Measurements from ENCODE around the gene IQCE.

The IQCE gene

DNA sequence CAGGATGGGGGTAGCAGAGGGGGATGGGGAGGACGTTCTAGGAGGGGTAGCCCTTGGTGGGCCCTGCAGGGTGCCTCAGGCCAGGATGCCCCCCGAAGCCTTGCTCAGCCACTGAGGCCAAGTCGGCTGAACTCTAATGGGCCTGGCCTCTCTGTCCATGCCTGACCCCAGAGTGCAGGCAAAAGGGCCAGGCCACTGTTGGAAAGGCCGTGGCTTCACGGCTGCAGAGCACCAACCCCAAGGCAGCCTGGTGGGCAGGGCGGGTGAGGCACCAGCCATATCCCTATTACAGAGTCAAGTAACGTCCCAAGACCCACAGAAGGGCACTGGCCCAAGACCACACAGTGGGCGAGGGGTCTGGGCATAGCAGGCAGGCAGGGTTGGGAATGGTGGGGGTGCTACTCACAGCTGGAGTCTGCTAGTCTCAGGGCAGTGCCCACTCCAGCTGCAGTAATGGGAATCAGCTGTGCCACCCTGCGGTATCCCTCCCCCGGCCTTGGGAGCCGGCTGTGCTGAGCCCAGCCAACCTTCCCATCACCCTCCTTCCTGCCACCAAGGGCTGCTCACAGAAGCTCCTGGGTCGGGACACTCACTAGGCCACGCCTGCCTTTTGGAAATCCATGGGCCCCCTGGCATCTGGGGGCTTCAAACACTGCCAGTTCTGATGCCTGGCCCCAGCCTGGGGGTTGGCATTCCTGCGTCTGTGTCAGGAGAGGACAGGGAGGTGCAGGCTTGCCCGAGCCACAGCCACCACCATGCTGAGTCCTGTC, 43.2 kb upstream of the IQCE start:
- no peak overlapping the region for H3K4me3 ChIP-seq (ENCODE audit: low read length)
- TF ChIP-seq, protein P1, sequence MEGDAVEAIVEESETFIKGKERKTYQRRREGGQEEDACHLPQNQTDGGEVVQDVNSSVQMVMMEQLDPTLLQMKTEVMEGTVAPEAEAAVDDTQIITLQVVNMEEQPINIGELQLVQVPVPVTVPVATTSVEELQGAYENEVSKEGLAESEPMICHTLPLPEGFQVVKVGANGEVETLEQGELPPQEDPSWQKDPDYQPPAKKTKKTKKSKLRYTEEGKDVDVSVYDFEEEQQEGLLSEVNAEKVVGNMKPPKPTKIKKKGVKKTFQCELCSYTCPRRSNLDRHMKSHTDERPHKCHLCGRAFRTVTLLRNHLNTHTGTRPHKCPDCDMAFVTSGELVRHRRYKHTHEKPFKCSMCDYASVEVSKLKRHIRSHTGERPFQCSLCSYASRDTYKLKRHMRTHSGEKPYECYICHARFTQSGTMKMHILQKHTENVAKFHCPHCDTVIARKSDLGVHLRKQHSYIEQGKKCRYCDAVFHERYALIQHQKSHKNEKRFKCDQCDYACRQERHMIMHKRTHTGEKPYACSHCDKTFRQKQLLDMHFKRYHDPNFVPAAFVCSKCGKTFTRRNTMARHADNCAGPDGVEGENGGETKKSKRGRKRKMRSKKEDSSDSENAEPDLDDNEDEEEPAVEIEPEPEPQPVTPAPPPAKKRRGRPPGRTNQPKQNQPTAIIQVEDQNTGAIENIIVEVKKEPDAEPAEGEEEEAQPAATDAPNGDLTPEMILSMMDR (IDR thresholded peaks at IDR 0.05; ENCODE audit: low read length) = no peak
- TF ChIP-seq EZH2 (optimal IDR thresholded peaks at IDR 0.05; ENCODE audit: low read depth, low read length) = no peak
- TF ChIP-seq EZH2phosphoT487 (IDR thresholded peaks at IDR 0.05; ENCODE audit: low read length) = no peak
- no peaks in the 10 kb centered on the region for H3K9me3 ChIP-seq (replicated peaks; ENCODE audit: insufficient read depth, low read length)
- H3K27me3 ChIP-seq (replicated peaks; ENCODE audit: insufficient read depth, low read length) = peaks cover 44% of the 10 kb centered on the region
- no peaks in the 10 kb centered on the region for H3F3A ChIP-seq (ENCODE audit: insufficient read depth, low read length)
- no peaks in the 10 kb centered on the region for H4K20me1 ChIP-seq (ENCODE audit: insufficient read depth, low read length)
- no peak overlapping the region for H3K4me2 ChIP-seq (ENCODE audit: low read depth, low read length)
- H3K79me2 ChIP-seq (ENCODE audit: low read length) = no peaks in the 10 kb centered on the region
- no peak overlapping the region for H3K9ac ChIP-seq (ENCODE audit: low read length)
- no peak overlapping the region for H3K27ac ChIP-seq (ENCODE audit: low read length)
- no peak for DNase-seq
- peaks cover 12% of the 10 kb centered on the region for H3K4me1 ChIP-seq (ENCODE audit: low read length)
- no peaks in the 10 kb centered on the region for H3K36me3 ChIP-seq (replicated peaks; ENCODE audit: insufficient read depth, low read length)
- no peaks in the 10 kb centered on the region for H3K9me2 ChIP-seq (replicated peaks; ENCODE audit: insufficient read depth, low read length)
- H2AFZ ChIP-seq (ENCODE audit: low read length) = no peak overlapping the region

DNA sequence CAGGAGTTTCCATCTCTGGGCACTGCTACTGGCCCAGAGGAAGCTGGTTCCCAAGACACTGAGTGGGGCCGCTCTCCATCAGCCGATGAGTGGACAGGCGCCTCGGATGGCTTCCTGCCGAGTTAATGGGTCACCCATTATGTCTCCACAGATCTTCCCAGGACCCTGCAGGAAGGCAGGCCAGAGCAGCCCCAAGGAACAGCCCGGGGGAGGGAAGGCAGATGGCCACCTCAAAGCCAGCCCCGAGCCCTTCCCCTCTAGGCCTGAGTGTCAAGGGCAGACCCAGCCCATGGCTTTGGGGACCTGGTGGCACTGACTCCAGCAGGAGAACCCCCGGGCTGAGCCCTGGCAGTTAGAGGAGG, 42.6 kb upstream of the IQCE start:
- Histone ChIP-seq H3K27me3 (replicated peaks; ENCODE audit: insufficient read depth, low read length) (peaks cover 48% of the 10 kb centered on the region), H3K79me2 (ENCODE audit: low read length) (no peaks in the 10 kb centered on the region), H3K9me3 (replicated peaks; ENCODE audit: insufficient read depth, low read length) (no peaks in the 10 kb centered on the region), H3K4me1 (ENCODE audit: low read length) (peaks cover 10% of the 10 kb centered on the region), H3K27ac (ENCODE audit: low read length) (no peak overlapping the region), H3K9ac (ENCODE audit: low read length) (no peak overlapping the region), H3K4me3 (ENCODE audit: low read length) (no peak overlapping the region), H3K36me3 (replicated peaks; ENCODE audit: insufficient read depth, low read length) (no peaks in the 10 kb centered on the region), H2AFZ (ENCODE audit: low read length) (no peak overlapping the region), H4K20me1 (ENCODE audit: insufficient read depth, low read length) (no peaks in the 10 kb centered on the region), H3K4me2 (ENCODE audit: low read depth, low read length) (no peak overlapping the region), H3F3A (ENCODE audit: insufficient read depth, low read length) (no peaks in the 10 kb centered on the region), H3K9me2 (replicated peaks; ENCODE audit: insufficient read depth, low read length) (no peaks in the 10 kb centered on the region)
- TF ChIP-seq, protein P1 (IDR thresholded peaks at IDR 0.05; ENCODE audit: low read length) = no peak
- TF ChIP-seq EZH2phosphoT487 (IDR thresholded peaks at IDR 0.05; ENCODE audit: low read length) (no peak), EZH2 (optimal IDR thresholded peaks at IDR 0.05; ENCODE audit: low read depth, low read length) (no peak)
- no peak for DNase-seq

DNA sequence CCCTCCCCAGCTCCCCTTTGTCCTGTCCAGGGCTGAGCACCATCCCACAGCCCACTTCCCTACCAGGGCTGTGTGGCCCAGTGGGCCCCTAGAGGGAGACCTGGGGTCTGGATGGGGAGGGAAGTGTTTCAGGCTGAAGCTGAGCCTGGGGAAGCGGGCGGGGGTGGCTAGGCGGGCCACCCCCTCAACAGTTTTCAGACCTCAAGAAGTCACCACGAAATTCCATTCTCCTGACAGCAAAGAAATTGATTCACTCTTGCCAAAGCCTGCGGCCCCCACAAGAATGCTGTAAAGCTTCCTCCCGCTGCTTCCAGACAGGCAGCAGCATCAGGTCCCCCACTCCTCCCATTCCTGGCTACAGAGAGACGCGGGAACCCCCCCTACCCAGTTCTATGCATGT, 41.8 kb upstream of the IQCE start:
- Histone ChIP-seq H3K9me2 (replicated peaks; ENCODE audit: insufficient read depth, low read length) (no peaks in the 10 kb centered on the region), H3K79me2 (ENCODE audit: low read length) (no peaks in the 10 kb centered on the region), H3K4me1 (ENCODE audit: low read length) (peaks cover 1% of the 10 kb centered on the region; the same call in 1 of the 2 replicates), H3K4me3 (ENCODE audit: low read length) (no peak overlapping the region), H3K4me2 (ENCODE audit: low read depth, low read length) (no peak overlapping the region), H3K27me3 (replicated peaks; ENCODE audit: insufficient read depth, low read length) (peaks cover 57% of the 10 kb centered on the region), H3F3A (ENCODE audit: insufficient read depth, low read length) (no peaks in the 10 kb centered on the region), H3K9ac (ENCODE audit: low read length) (no peak overlapping the region), H3K36me3 (replicated peaks; ENCODE audit: insufficient read depth, low read length) (no peaks in the 10 kb centered on the region), H3K27ac (ENCODE audit: low read length) (no peak overlapping the region), H3K9me3 (replicated peaks; ENCODE audit: insufficient read depth, low read length) (no peaks in the 10 kb centered on the region), H2AFZ (ENCODE audit: low read length) (no peak overlapping the region), H4K20me1 (ENCODE audit: insufficient read depth, low read length) (no peaks in the 10 kb centered on the region)
- DNase-seq = no peak
- TF ChIP-seq, protein P1 (IDR thresholded peaks at IDR 0.05; ENCODE audit: low read length) = no peak
- TF ChIP-seq EZH2 (optimal IDR thresholded peaks at IDR 0.05; ENCODE audit: low read depth, low read length) (no peak), EZH2phosphoT487 (IDR thresholded peaks at IDR 0.05; ENCODE audit: low read length) (no peak)

Measured in MM.1S (cell line).